Measurements from ENCODE around the gene NADK2. TPM values are rescaled to one million over a fixed set of nuclear protein-coding genes. Genes with fewer than 3 reads are reported as not detected.
A peak's percentile ranks its signal among the peaks of the same experiment; 100 is the strongest.

Gene NADK2
- total and polyA plus RNA-seq, 7 donors: 7.8 to 57.9 (median 39.6) TPM

DNA sequence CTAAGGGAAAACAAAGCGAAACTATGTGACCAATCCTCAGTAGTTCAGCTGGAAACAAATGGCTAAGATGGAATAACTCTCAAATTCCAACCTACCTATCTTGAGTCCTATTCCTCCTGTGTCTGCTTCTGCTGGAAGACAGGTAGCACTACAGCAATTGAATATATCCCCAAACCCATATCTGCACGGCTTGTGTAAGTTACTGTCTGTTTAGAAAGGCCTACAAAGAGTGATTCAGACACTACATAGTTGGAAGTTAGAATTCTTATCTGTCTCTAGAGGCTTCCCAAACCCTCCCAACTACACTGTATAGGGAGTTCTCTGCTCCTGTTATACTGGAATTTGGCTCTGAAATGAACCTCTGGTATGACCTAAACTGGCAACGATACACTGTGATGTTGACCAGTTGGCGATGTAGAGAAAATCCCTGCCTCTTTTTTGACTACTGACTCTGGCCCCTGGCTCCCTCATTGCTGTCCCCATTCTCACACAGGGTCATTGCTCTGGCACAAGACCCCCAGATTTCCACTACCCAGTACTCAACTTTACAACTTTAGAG is 22.6 kb upstream of the NADK2 start:
- 83 to 87% methylated on average over 4 of the region's 4 CpGs for WGBS, 2 donors
- TF ChIP-seq, protein P1, sequence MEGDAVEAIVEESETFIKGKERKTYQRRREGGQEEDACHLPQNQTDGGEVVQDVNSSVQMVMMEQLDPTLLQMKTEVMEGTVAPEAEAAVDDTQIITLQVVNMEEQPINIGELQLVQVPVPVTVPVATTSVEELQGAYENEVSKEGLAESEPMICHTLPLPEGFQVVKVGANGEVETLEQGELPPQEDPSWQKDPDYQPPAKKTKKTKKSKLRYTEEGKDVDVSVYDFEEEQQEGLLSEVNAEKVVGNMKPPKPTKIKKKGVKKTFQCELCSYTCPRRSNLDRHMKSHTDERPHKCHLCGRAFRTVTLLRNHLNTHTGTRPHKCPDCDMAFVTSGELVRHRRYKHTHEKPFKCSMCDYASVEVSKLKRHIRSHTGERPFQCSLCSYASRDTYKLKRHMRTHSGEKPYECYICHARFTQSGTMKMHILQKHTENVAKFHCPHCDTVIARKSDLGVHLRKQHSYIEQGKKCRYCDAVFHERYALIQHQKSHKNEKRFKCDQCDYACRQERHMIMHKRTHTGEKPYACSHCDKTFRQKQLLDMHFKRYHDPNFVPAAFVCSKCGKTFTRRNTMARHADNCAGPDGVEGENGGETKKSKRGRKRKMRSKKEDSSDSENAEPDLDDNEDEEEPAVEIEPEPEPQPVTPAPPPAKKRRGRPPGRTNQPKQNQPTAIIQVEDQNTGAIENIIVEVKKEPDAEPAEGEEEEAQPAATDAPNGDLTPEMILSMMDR (IDR thresholded peaks at IDR 0.05): no peak
- TF ChIP-seq EP300 (IDR thresholded peaks at IDR 0.05) (no peak), POLR2AphosphoS5 (IDR thresholded peaks at IDR 0.05) (no peak), POLR2A (IDR thresholded peaks at IDR 0.05) (no peak)
- Histone ChIP-seq H3K9me3 (no peaks in the 10 kb centered on the region), H3K27me3 (no peaks in the 10 kb centered on the region), H3K4me3 (no peak overlapping the region), H3K36me3 (no peaks in the 10 kb centered on the region), H3K27ac (no peak overlapping the region), H3K4me1 (no peaks in the 10 kb centered on the region)
- DNase-seq: no peak
- intact Hi-C loops (cut with DNase I): loop anchor here (2.0 kb wide), 1 partner anchor 133 kb away; no protein-coding TSS in a partner anchor

DNA sequence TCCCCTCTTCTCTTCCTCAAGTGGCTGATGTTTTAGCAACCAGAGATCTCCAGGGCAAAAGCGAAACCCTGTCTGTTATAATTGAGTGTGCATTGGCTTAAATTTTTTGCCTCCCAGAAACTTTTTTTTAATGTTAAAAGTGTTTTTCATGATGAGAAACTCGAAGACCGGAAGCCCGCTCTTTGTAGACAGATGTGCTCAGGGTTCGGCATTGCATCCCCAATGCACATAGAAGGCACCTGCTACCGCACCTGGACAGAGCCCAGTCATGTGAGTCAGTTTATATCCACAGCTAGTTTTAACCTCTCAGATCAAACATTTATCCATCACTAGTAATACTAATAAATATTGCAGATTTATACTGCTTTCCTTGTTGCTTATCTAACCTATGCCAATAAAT is 19.5 kb upstream of the NADK2 start:
- 75 to 91% methylated on average over 6 of the region's 6 CpGs for WGBS, 2 donors
- no peak for DNase-seq
- TF ChIP-seq EP300 (IDR thresholded peaks at IDR 0.05): no peak
- TF ChIP-seq POLR2AphosphoS5 (IDR thresholded peaks at IDR 0.05): no peak
- TF ChIP-seq, protein P1 (IDR thresholded peaks at IDR 0.05): no peak
- TF ChIP-seq POLR2A (IDR thresholded peaks at IDR 0.05): no peak
- no peak overlapping the region for H3K4me3 ChIP-seq
- H3K36me3 ChIP-seq: no peaks in the 10 kb centered on the region
- no peaks in the 10 kb centered on the region for H3K9me3 ChIP-seq
- H3K4me1 ChIP-seq: no peaks in the 10 kb centered on the region
- intact Hi-C loops (cut with DNase I): no loop called here
- no peak overlapping the region for H3K27ac ChIP-seq
- H3K27me3 ChIP-seq: no peaks in the 10 kb centered on the region

DNA sequence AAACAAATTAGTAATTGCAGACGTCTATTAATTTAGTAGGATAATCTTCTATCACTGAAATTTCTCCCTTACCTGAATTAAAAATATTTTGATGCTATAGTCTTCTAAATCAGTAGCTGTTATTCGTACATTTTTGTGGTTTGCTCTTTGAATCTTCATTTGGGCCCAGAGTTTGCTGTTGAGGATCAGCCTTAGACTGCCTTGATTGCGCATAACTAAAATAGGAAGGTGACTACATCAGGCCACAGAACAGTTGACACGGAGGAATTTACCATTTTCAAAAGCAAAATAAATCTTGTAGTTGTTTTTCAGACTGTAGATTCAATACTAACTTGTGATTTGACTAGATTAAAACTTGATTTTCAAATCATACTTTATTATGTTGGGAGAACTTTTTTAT is 11.8 kb upstream of the NADK2 start:
- Histone ChIP-seq H3K36me3 (no peaks in the 10 kb centered on the region), H3K9me3 (no peaks in the 10 kb centered on the region), H3K4me1 (peaks cover 0 to 24% (median 14%) of the 10 kb centered on the region in 4 donors), H3K27me3 (no peaks in the 10 kb centered on the region), H3K27ac (peak overlapping the region in 3 of 4 donors; percentile 63 to 70 (median 69)), H3K4me3 (no peak overlapping the region)
- intact Hi-C loops (cut with DNase I): no loop called here
- no peak for DNase-seq
- WGBS, 2 donors: 69 to 95% methylated on average over 4 of the region's 4 CpGs
- TF ChIP-seq, protein P1 (IDR thresholded peaks at IDR 0.05): no peak
- TF ChIP-seq POLR2AphosphoS5 (IDR thresholded peaks at IDR 0.05) (no peak), POLR2A (IDR thresholded peaks at IDR 0.05) (no peak), EP300 (IDR thresholded peaks at IDR 0.05) (no peak)

DNA sequence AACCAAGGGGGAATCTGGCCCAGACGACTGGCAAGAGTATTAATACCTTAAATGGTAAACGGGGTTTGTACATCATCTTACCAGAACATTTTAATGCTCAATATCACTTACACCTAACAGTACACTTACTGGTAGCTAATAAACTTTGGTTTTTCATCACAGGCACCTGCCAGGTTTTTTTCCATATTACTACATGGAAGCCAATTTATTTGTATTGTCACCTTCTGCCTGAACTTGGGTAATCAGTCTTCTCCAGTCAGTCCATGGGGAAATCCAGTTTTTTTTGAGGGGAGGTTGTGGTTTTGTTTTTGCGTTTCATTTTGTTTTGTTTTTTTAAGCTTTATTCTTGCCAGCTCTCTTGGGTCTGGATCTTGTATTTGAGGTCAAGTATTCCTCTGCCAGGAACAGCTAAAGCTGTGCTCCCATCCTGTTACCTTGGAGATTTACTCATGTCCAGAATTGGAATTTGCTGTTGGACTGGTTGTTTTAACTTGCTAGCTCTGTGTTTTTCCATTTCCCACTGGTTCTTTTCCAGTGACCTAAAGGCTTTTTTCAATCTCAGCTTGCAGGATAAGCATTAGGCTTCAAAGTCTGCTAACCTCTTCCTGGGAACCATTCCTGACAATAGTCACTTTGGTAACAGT is 11.1 kb upstream of the NADK2 start:
- peak in 2 of 4 donors; percentile 25 to 28 for TF ChIP-seq POLR2AphosphoS5 (IDR thresholded peaks at IDR 0.05)
- no peak for TF ChIP-seq POLR2A (IDR thresholded peaks at IDR 0.05)
- Histone ChIP-seq H3K27me3 (no peaks in the 10 kb centered on the region), H3K4me3 (no peak overlapping the region), H3K36me3 (no peaks in the 10 kb centered on the region), H3K9me3 (no peaks in the 10 kb centered on the region), H3K27ac (peak overlapping the region; percentile 61 to 70 (median 66)), H3K4me1 (peaks cover 0 to 24% (median 14%) of the 10 kb centered on the region in 4 donors)
- DNase-seq: no peak
- intact Hi-C loops (cut with DNase I): no loop called here
- 82 to 91% methylated on average over 3 of the region's 3 CpGs for WGBS, 2 donors

DNA sequence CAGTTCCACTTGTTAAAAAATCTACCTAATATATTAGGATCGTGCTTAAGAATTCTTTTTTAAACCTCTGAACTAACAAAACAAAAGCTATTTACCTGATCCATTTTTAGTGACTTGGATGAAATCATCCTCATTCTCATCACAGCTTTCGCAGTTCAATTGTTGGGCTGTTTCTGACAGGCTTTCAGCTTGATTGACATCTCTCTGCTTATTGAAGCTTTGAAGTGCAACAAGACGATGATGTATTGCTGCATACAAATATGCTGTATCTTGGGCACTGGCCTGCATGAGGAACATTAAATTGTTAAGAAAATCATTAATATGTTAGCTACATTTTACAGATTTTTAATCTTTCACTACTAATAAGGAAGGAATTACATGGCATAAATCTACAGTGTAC is 9.5 kb upstream of the NADK2 start:
- no peak for DNase-seq
- peaks cover 0 to 24% (median 14%) of the 10 kb centered on the region in 4 donors for H3K4me1 ChIP-seq
- 90 to 92% methylated on average over 3 of the region's 3 CpGs for WGBS, 2 donors
- H3K36me3 ChIP-seq: no peaks in the 10 kb centered on the region
- no peaks in the 10 kb centered on the region for H3K27me3 ChIP-seq
- H3K9me3 ChIP-seq: no peaks in the 10 kb centered on the region
- H3K4me3 ChIP-seq: no peak overlapping the region
- intact Hi-C loops (cut with DNase I): no loop called here
- peak overlapping the region in 3 of 4 donors; percentile 35 to 69 (median 61) for H3K27ac ChIP-seq
- TF ChIP-seq, protein P1 (IDR thresholded peaks at IDR 0.05): no peak
- TF ChIP-seq POLR2A (IDR thresholded peaks at IDR 0.05) (no peak), EP300 (IDR thresholded peaks at IDR 0.05) (no peak), POLR2AphosphoS5 (IDR thresholded peaks at IDR 0.05) (no peak)

All from sigmoid colon (tissue), 7 donors.